ENCODE data around the gene RIMKLB. TPM values are rescaled to one million over a fixed set of nuclear protein-coding genes. Genes with fewer than 3 reads are reported as not detected.
"Not testable (repeated sequence)": the region's sequence is repeated elsewhere in the genome, so short reads cannot be mapped to it uniquely, and the experiment has no call there.

RIMKLB gene
- total RNA-seq, 1 donor from 2014 or later, result 30.0 TPM

GRCh38 chr12:8781381-8782127 lies 83.8 kb downstream of the RIMKLB start:
- Histone ChIP-seq H3K27me3 (ENCODE audit: control insufficient read depth, insufficient read depth, low read length) (no peaks in the 10 kb centered on the region), H3K36me3 (ENCODE audit: control insufficient read depth, insufficient read depth, low read length) (no peaks in the 10 kb centered on the region), H3K4me3 (ENCODE audit: low read depth, low read length) (no peak overlapping the region)
- no peak for DNase-seq (ENCODE audit: low read depth)
- TF ChIP-seq CTCF (IDR thresholded peaks at IDR 0.05; ENCODE audit: insufficient read depth, low read length, poor library complexity, severe bottlenecking), result no peak

GRCh38 chr12:8784290-8784888 lies 86.6 kb downstream of the RIMKLB start:
- H3K27me3 ChIP-seq (ENCODE audit: control insufficient read depth, insufficient read depth, low read length), result no peaks in the 10 kb centered on the region
- no peak overlapping the region for H3K4me3 ChIP-seq (ENCODE audit: low read depth, low read length)
- no peaks in the 10 kb centered on the region for H3K36me3 ChIP-seq (ENCODE audit: control insufficient read depth, insufficient read depth, low read length)
- no peak for TF ChIP-seq CTCF (IDR thresholded peaks at IDR 0.05; ENCODE audit: insufficient read depth, low read length, poor library complexity, severe bottlenecking)
- no peak for DNase-seq (ENCODE audit: low read depth)

- Histone ChIP-seq H3K36me3 (ENCODE audit: control insufficient read depth, insufficient read depth, low read length) (no peaks in the 10 kb centered on the region), H3K4me3 (ENCODE audit: low read depth, low read length) (no peak overlapping the region), H3K27me3 (ENCODE audit: control insufficient read depth, insufficient read depth, low read length) (no peaks in the 10 kb centered on the region)
- no peak for TF ChIP-seq CTCF (IDR thresholded peaks at IDR 0.05; ENCODE audit: insufficient read depth, low read length, poor library complexity, severe bottlenecking)
- no peak for DNase-seq (ENCODE audit: low read depth)
Measured at GRCh38 chr12:8785499-8785898, 87.7 kb downstream of the RIMKLB start.

GRCh38 chr12:8787206-8787605 lies 89.4 kb downstream of the RIMKLB start:
- not testable (repeated sequence) for H3K27me3 ChIP-seq (ENCODE audit: control insufficient read depth, insufficient read depth, low read length); DNase-seq (ENCODE audit: low read depth); H3K36me3 ChIP-seq (ENCODE audit: control insufficient read depth, insufficient read depth, low read length); H3K4me3 ChIP-seq (ENCODE audit: low read depth, low read length)

GRCh38 chr12:8788706-8789105 lies 90.9 kb downstream of the RIMKLB start:
- DNase-seq (ENCODE audit: low read depth); H3K27me3 ChIP-seq (ENCODE audit: control insufficient read depth, insufficient read depth, low read length); H3K4me3 ChIP-seq (ENCODE audit: low read depth, low read length); H3K36me3 ChIP-seq (ENCODE audit: control insufficient read depth, insufficient read depth, low read length): not testable (repeated sequence)

- H3K4me3 ChIP-seq (ENCODE audit: low read depth, low read length), result not testable (repeated sequence)
Measured at GRCh38 chr12:8789341-8790013, 91.7 kb downstream of the RIMKLB start.

GRCh38 chr12:8793226-8793625 lies 95.4 kb downstream of the RIMKLB start:
- H3K36me3 ChIP-seq (ENCODE audit: control insufficient read depth, insufficient read depth, low read length); H3K27me3 ChIP-seq (ENCODE audit: control insufficient read depth, insufficient read depth, low read length); DNase-seq (ENCODE audit: low read depth); H3K4me3 ChIP-seq (ENCODE audit: low read depth, low read length): not testable (repeated sequence)

More at GRCh38 chr12:8789341-8790013, 91.7 kb downstream of the RIMKLB start:
- not testable (repeated sequence) for DNase-seq (ENCODE audit: low read depth); H3K27me3 ChIP-seq (ENCODE audit: control insufficient read depth, insufficient read depth, low read length); H3K36me3 ChIP-seq (ENCODE audit: control insufficient read depth, insufficient read depth, low read length)

GRCh38 chr12:8794611-8795010 lies 96.8 kb downstream of the RIMKLB start:
- not testable (repeated sequence) for DNase-seq (ENCODE audit: low read depth); H3K27me3 ChIP-seq (ENCODE audit: control insufficient read depth, insufficient read depth, low read length); H3K4me3 ChIP-seq (ENCODE audit: low read depth, low read length); H3K36me3 ChIP-seq (ENCODE audit: control insufficient read depth, insufficient read depth, low read length)

Data from kidney epithelial cell (primary cell).